GM12878 (cell line): ENCODE data around the gene TM4SF4. TPM values are rescaled to one million over a fixed set of nuclear protein-coding genes. Genes with fewer than 3 reads are reported as not detected.

Experiments used
- ATAC-seq: fragments of 200-7000 bp; cut with Tn5 transposase; 3 replicates; pipeline ENCODE4 v1.9.1; 2020; ENCODE audit warnings: mild to moderate bottlenecking, moderate library complexity
- BruUV-seq: library from RNA; stranded (reverse); fragments of 400-500 nt; replicated peaks from 2 replicates; lab custom pipeline; 2021; lab: Mats Ljungman, UMichigan
- CTCF ChIA-PET: fragments of 300-600 bp; sonication (Branson Sonifier 250); formaldehyde crosslinking; extraction: SDS; loops from one replicate; lab custom pipeline; 2021; ENCODE audit warnings: inconsistent platforms; lab: Yijun Ruan, JAX
- POLR2A ChIA-PET: fragments of 350-600 bp; formaldehyde crosslinking; extraction: SDS; loops from one replicate; lab custom pipeline; 2021; ENCODE audit warnings: inconsistent platforms; lab: Charles Lee
- RAD21 ChIA-PET: fragments of 300-600 bp; sonication (Branson Sonifier 250); formaldehyde crosslinking; loops from one replicate; lab custom pipeline; 2023; ENCODE audit warnings: antibody characterized with exemption; ENCODE audit not compliant: unreplicated experiment; lab: Charles Lee
- SMC1A ChIA-PET: fragments of 300-600 bp; sonication (Branson Sonifier 250); formaldehyde crosslinking; loops from one replicate; lab custom pipeline; 2023; ENCODE audit not compliant: unreplicated experiment, uncharacterized antibody; lab: Charles Lee
- DNase-seq: peaks from one replicate; pipeline ENCODE4 v3.0.0-alpha.2; 2011; ENCODE audit warnings: low read depth, low spot score
- FAIRE-seq: peaks from 3 replicates; lab custom pipeline; 2011; peaks lifted over from hg19 to GRCh38; lab: Jason Lieb, UNC
- H2AFZ ChIP-seq: 2 replicates; pipeline ENCODE4 v1.6.0; 2011; ENCODE audit warnings: low read depth, low read length, control low read depth; ENCODE audit not compliant: control insufficient read depth
- H3K27ac ChIP-seq: 2 replicates; pipeline ENCODE4 v1.5.1; 2011; ENCODE audit warnings: control low read depth; ENCODE audit not compliant: control insufficient read depth, insufficient read depth
- H3K27me3 ChIP-seq, 2 experiments: replicated peaks in 1 of 2; 2 replicates each; pipeline versions ENCODE4 v1.6.0 to v1.6.1; 2011; ENCODE audit warnings: low read length in 1 of 2; ENCODE audit not compliant: control insufficient read depth in 2 of 2, insufficient read depth in 2 of 2
- H3K36me3 ChIP-seq, 2 experiments: 2 replicates each; pipeline ENCODE4 v1.5.1; 2011; ENCODE audit warnings: low read length in 1 of 2; ENCODE audit not compliant: control insufficient read depth in 2 of 2, insufficient read depth in 2 of 2
- H3K4me1 ChIP-seq: 2 replicates; pipeline ENCODE4 v1.6.1; 2011; ENCODE audit warnings: mild to moderate bottlenecking, low read length, moderate library complexity, mixed read lengths; ENCODE audit not compliant: control insufficient read depth, insufficient read depth
- H3K4me2 ChIP-seq: 2 replicates; pipeline ENCODE4 v1.6.0; 2011; ENCODE audit warnings: control low read depth; ENCODE audit not compliant: control insufficient read depth, insufficient read depth
- H3K4me3 ChIP-seq: fragments of 200-600 bp; sonication (generic); 2 replicates; pipeline ENCODE4 v1.5.1; 2016
- H3K79me2 ChIP-seq: 2 replicates; pipeline ENCODE4 v1.6.0; 2011; ENCODE audit warnings: low read length; ENCODE audit not compliant: control insufficient read depth, insufficient read depth
- H3K9ac ChIP-seq: 2 replicates; pipeline ENCODE4 v1.8.0; 2011; ENCODE audit warnings: low read length, control low read depth, mixed read lengths; ENCODE audit not compliant: control insufficient read depth, insufficient read depth
- H3K9me3 ChIP-seq: replicated peaks from 3 replicates; pipeline ENCODE4 v1.5.1; 2011; ENCODE audit warnings: mild to moderate bottlenecking, low read length; ENCODE audit not compliant: control insufficient read depth, insufficient read depth
- H4K20me1 ChIP-seq: 2 replicates; pipeline ENCODE4 v1.6.0; 2011; ENCODE audit not compliant: control insufficient read depth, insufficient read depth
- ATF3 ChIP-seq: IDR thresholded peaks from 2 replicates; pipeline ENCODE4 v1.6.1; 2011; ENCODE audit warnings: low read depth, mild to moderate bottlenecking, low read length, moderate library complexity, borderline replicate concordance; ENCODE audit errors: extremely low read depth
- ATF7 ChIP-seq: fragments of 450-650 bp; IDR thresholded peaks from 2 replicates; pipeline ENCODE4 v1.6.1; 2016; ENCODE audit warnings: low read depth, mild to moderate bottlenecking
- BHLHE40 ChIP-seq, 2 experiments: fragments of 450-650 bp in 1 of 2; IDR thresholded peaks; 2 replicates each; pipeline ENCODE4 v1.6.1; 2011 to 2017; ENCODE audit warnings: low read depth in 2 of 2, borderline replicate concordance in 1 of 2, improper control_type of control experiment in 1 of 2, low read length in 1 of 2, mild to moderate bottlenecking in 1 of 2
- KAT2A ChIP-seq: conservative IDR thresholded peaks from 2 replicates; pipeline ENCODE4 v1.6.1; 2011; ENCODE audit warnings: low read depth, low read length; ENCODE audit not compliant: control insufficient read depth
- NFYB ChIP-seq: IDR thresholded peaks from 2 replicates; pipeline ENCODE4 v1.6.1; 2011; ENCODE audit warnings: low read depth, mild to moderate bottlenecking, low read length, improper control_type of control experiment, moderate library complexity; ENCODE audit not compliant: insufficient read depth
- PRDM15 ChIP-seq: fragments of 450-650 bp; formaldehyde crosslinking; IDR thresholded peaks from 2 replicates; pipeline ENCODE4 v1.4.0; 2020; ENCODE audit warnings: mild to moderate bottlenecking, moderate library complexity
- SMARCA5 ChIP-seq: fragments of 450-650 bp; IDR thresholded peaks from 2 replicates; pipeline ENCODE4 v1.6.1; 2017; ENCODE audit warnings: mild to moderate bottlenecking
- TCF3 ChIP-seq: IDR thresholded peaks from 2 replicates; pipeline ENCODE4 v1.6.1; 2012; ENCODE audit warnings: low read depth, mild to moderate bottlenecking, low read length, borderline replicate concordance; ENCODE audit not compliant: insufficient read depth
- ZBTB11 ChIP-seq: fragments of 450-650 bp; formaldehyde crosslinking; IDR thresholded peaks from 2 replicates; pipeline ENCODE4 v1.5.0; 2022; ENCODE audit warnings: mild to moderate bottlenecking, missing genetic modification characterization
- WGBS: methylation state at CpG from one replicate; pipeline ENCODE4 v1.1.6; 2016; ENCODE audit warnings: low lambda C conversion rate; ENCODE audit not compliant: insufficient replicate concordance, insufficient coverage; ENCODE audit errors: missing lambda C conversion rate; 5-methylcytosine and 5-hydroxymethylcytosine counted together
- in situ Hi-C: fragments of 300-500 bp; cut with MboI; formaldehyde crosslinking; loops from 9 replicates; pipeline ENCODE4 v1.14.3; 2018; ENCODE audit warnings: mixed read lengths
- intact Hi-C: fragments of 100-400 bp; cut with micrococcal nuclease; formaldehyde crosslinking; loops from one replicate; pipeline ENCODE4 v1.14.2; 2022; ENCODE audit not compliant: unreplicated experiment
- polyA plus RNA-seq, 11 experiments: library from polyadenylated mRNA; depleted of rRNA in 4 of 11; unstranded in 6 of 11; stranded (reverse) in 5 of 11; fragments of >200 nt; fragmentation: Nextera tagmentation in 4 of 11; fragmentation: Illumina TruSeq in 1 of 11; extraction: Ambion mirVana in 4 of 11; extraction: Trizol in 1 of 11; gene quantifications; 1 replicate in 1 of 11; 2 replicates in 10 of 11; pipeline versions ENCODE4 v1.2.1 to v1.2.3, GENCODE V29; 2011 to 2016; ENCODE audit warnings: inconsistent platforms in 2 of 11, missing spikeins in 2 of 11, low read depth in 1 of 11
- total RNA-seq, 4 experiments: library from RNA; depleted of rRNA in 3 of 4; stranded (reverse); fragments of >200 nt in 3 of 4; fragmentation: Illumina TruSeq in 1 of 4; extraction: Trizol in 1 of 4; gene quantifications; 2 replicates each; pipeline versions ENCODE4 v1.2.1 to v1.2.3, GENCODE V29; 2013 to 2021
- TF ChIP-seq, protein P1 (sequence below): fragments of 450-650 bp; IDR thresholded peaks from 2 replicates; pipeline ENCODE4 v1.6.1; 2018; ENCODE audit warnings: mild to moderate bottlenecking, low read depth, moderate library complexity; ENCODE audit not compliant: partially characterized antibody

The TM4SF4 gene
- total and polyA plus RNA-seq, 10 of the 15 experiments (the other 5 are each of a cell fraction or from before 2014, with no cell fraction given): 0.06 to 1.3 TPM; not detected in 8

DNA sequence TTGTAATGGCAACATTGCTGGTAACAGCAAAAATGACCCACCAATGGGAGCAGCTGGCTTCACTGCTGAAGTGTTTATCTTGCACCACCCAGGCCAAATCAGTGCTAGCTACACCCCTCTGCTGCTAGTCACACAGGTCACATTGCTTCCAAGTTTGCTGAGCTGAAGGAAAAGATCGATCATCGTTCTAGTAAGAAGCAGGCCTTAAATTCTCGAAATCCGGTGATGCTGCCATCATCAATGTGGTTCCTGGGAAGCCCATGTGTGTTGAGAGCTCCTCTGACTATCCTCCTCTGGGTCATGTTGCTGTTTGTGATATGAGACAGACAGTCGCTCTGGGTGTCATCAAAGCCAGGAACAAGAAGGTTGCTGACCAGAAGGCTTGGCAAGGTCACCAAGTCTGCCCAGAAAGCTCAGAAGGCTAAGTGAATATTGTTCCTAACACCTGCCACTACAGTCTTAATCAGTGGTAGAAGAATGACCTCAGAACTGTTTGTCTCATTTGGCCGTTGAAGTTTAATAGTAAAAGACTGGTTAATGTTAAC, 21.2 kb downstream of the TM4SF4 start:
- SMC1A ChIA-PET: interaction anchor here (0.7 to 1.5 kb wide), 5 partner anchors 10 to 312 kb away, joined by 3 to 6 read pairs (median 3); no protein-coding TSS in a partner anchor
- in situ Hi-C loops: no loop called here
- DNase-seq: no peak
- no peaks in the 10 kb centered on the region; a peak in 1 of 4 replicates for H3K27me3 ChIP-seq
- H3K36me3 ChIP-seq: no peaks in the 10 kb centered on the region
- RAD21 ChIA-PET: interaction anchor here (0.5 to 3.4 kb wide), 4 partner anchors 164 to 312 kb away, joined by 3 to 17 read pairs (median 4); no protein-coding TSS in a partner anchor
- H3K9ac ChIP-seq: no peak overlapping the region
- no peaks in the 10 kb centered on the region for H3K4me1 ChIP-seq
- H4K20me1 ChIP-seq: no peaks in the 10 kb centered on the region
- H3K4me3 ChIP-seq: no peak overlapping the region
- H3K9me3 ChIP-seq: no peaks in the 10 kb centered on the region
- intact Hi-C loops: no loop called here
- CTCF ChIA-PET: interaction anchor here (0.6 to 3.2 kb wide), 11 partner anchors 9 to 313 kb away, joined by 3 to 27 read pairs (median 3); no protein-coding TSS in a partner anchor
- 73% methylated on average over 6 of the region's 6 CpGs for WGBS
- H3K4me2 ChIP-seq: no peak overlapping the region
- H3K79me2 ChIP-seq: no peaks in the 10 kb centered on the region
- H2AFZ ChIP-seq: no peak overlapping the region
- no peak overlapping the region for H3K27ac ChIP-seq
- POLR2A ChIA-PET: no interaction called here
- TF ChIP-seq ZBTB11 (CRISPR knock-in tag): no peak
- TF ChIP-seq ATF7: no peak
- TF ChIP-seq, protein P1, sequence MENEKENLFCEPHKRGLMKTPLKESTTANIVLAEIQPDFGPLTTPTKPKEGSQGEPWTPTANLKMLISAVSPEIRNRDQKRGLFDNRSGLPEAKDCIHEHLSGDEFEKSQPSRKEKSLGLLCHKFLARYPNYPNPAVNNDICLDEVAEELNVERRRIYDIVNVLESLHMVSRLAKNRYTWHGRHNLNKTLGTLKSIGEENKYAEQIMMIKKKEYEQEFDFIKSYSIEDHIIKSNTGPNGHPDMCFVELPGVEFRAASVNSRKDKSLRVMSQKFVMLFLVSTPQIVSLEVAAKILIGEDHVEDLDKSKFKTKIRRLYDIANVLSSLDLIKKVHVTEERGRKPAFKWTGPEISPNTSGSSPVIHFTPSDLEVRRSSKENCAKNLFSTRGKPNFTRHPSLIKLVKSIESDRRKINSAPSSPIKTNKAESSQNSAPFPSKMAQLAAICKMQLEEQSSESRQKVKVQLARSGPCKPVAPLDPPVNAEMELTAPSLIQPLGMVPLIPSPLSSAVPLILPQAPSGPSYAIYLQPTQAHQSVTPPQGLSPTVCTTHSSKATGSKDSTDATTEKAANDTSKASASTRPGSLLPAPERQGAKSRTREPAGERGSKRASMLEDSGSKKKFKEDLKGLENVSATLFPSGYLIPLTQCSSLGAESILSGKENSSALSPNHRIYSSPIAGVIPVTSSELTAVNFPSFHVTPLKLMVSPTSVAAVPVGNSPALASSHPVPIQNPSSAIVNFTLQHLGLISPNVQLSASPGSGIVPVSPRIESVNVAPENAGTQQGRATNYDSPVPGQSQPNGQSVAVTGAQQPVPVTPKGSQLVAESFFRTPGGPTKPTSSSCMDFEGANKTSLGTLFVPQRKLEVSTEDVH: no peak
- TF ChIP-seq ATF3: no peak
- TF ChIP-seq BHLHE40 (IDR thresholded peaks at IDR 0.05; ENCODE audit: borderline replicate concordance in 1 of 2, low read depth in 2 of 2, low read length in 1 of 2): no peak
- no peak for TF ChIP-seq PRDM15 (CRISPR knock-in tag)
- no peak for TF ChIP-seq NFYB
- TF ChIP-seq TCF3: no peak
- no peak for TF ChIP-seq SMARCA5
- TF ChIP-seq KAT2A: no peak
- no peak for FAIRE-seq
- ATAC-seq: no peak
- no TSS peak for BruUV-seq
